Measurements from ENCODE around the gene DIS3L. TPM values are rescaled to one million over a fixed set of nuclear protein-coding genes. Genes with fewer than 3 reads are reported as not detected.
A peak's percentile ranks its signal among the peaks of the same experiment; 100 is the strongest.

Gene DIS3L
- total and polyA plus RNA-seq, 2 of the 13 experiments (the other 11 are each of a cell fraction or from before 2014, with no cell fraction given): 21.0 to 50.5 TPM

GRCh38 chr15:66356359-66357236 lies 63.2 kb downstream of the DIS3L start, which contains the start of gene TIPIN (continued):
- TF ChIP-seq ZBTB49 (CRISPR knock-in tag; IDR thresholded peaks at IDR 0.05; ENCODE audit: borderline replicate concordance): no peak; the same call in 1 of the 2 replicates
- TF ChIP-seq HCFC1 (IDR thresholded peaks at IDR 0.05; ENCODE audit: low read depth, low read length): 0 out of 2 replicates have a peak, but pooled peaks have one; percentile 25
- TF ChIP-seq KDM1A (CRISPR knock-in tag; IDR thresholded peaks at IDR 0.05): no peak
- no peak for TF ChIP-seq ZNF24 (IDR thresholded peaks at IDR 0.05)
- 0 out of 2 replicates have a peak, but pooled peaks have one; percentile 71 for TF ChIP-seq ZNF318 (CRISPR knock-in tag; IDR thresholded peaks at IDR 0.05)
- no peak for TF ChIP-seq TCF7L2 (IDR thresholded peaks at IDR 0.05; ENCODE audit: low read depth, low read length)
- 0 out of 2 replicates have a peak, but pooled peaks have one; percentile 53 for TF ChIP-seq CAMTA2 (CRISPR knock-in tag; IDR thresholded peaks at IDR 0.05; ENCODE audit: borderline replicate concordance)
- peak; percentile 74; the same call in 1 of the 2 replicates for TF ChIP-seq ZNF878 (CRISPR knock-in tag; IDR thresholded peaks at IDR 0.05)
- TF ChIP-seq ZNF136 (CRISPR knock-in tag; IDR thresholded peaks at IDR 0.05; ENCODE audit: low read depth): 0 out of 2 replicates have a peak, but pooled peaks have one; percentile 65
- peak; percentile 55 for TF ChIP-seq HDAC2 (CRISPR knock-in tag; IDR thresholded peaks at IDR 0.05)
- peak; percentile 61; the same call in 1 of the 2 replicates for TF ChIP-seq NFYC (CRISPR knock-in tag; IDR thresholded peaks at IDR 0.05)
- peak; percentile 93; the same call in 1 of the 2 replicates for TF ChIP-seq BORCS8-MEF2B (CRISPR knock-in tag; IDR thresholded peaks at IDR 0.05)
- TF ChIP-seq ZNF850 (CRISPR knock-in tag; conservative IDR thresholded peaks at IDR 0.05): no peak
- peak; percentile 92 for TF ChIP-seq E2F5 (CRISPR knock-in tag; conservative IDR thresholded peaks at IDR 0.05)

All from HepG2 (cell line).